HG03432 (cell line): ENCODE measurements around the gene KRTAP4-5.
"Not testable (repeated sequence)": the region's sequence is repeated elsewhere in the genome, so short reads cannot be mapped to it uniquely, and the experiment has no call there.

Experiments used
- ATAC-seq: cut with Tn5 transposase; IDR thresholded peaks from one replicate; pipeline ENCODE4 v1.9.1; 2021; ENCODE audit warnings: mild to moderate bottlenecking, moderate library complexity; ENCODE audit not compliant: unreplicated experiment

KRTAP4-5 gene

DNA sequence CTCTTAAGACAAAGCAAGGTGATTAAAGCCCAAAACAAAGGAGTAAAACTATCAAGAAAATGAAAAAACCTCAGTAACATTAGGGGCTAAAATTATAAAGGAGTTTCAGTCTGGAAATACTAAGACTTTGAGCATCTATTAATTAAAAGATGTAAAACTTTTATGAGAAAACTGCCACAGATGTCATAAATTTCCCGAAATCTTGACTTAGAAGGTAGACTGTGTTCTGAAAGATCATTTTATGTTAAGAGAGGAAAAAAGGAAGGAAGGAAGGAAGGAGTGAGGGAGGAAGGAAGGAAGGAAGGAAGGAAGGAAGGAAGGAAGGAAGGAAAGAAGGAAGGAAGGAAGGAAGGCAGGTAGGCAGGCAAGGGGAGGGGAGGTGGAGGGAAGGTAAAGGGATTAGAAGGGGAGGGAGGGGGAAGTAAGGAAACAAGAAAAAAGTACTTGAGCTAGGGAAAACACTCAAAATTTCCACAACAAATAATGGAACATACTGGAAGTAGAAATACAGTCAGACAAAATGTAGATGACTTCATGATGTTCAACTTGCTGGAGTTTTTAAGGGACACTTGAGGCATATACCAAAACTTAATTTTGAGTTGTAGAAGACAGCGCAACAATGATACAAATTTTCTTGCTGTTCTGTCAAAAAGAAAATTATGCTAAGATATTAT is 2.0 kb downstream of the KRTAP4-5 start:
- no peak for ATAC-seq

DNA sequence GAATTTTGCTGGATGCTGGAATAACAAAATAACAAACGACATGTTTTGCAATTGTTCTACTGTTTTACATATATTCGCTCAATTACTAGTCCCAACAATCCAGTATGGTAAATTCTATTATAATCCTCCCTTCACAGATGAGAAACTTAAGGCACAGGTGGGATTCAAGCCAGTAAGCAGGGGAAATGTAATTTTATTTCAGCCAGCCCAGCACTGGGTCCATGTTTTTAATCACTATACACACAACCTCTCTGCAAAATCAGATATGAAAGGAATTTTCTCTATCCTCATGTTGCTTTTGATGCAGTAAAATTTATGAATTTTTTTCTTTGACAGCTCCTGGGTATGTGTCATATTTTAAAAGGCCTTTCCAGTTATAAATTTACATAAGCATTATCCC is 4.4 kb downstream of the KRTAP4-5 start:
- ATAC-seq, result no peak

DNA sequence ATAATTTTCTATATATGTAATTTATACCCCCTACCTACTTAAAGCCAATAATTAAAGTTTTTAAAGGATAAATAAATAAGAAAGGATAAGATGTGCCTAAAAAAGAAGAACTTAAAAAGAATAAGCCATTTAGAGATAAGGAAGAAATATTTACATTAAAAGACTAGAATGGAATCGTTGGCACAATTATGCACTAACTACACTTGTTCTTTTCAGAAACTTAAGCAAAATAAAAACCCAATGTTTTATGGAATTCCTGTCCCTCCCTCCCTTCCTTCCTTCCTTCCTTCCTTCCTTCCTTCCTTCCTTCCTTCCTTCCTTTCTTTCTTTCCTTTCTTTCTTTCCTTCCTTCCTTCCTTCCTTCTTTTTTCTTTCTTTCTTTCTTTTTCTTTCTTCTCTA is 4.8 kb downstream of the KRTAP4-5 start:
- ATAC-seq, result no peak

- no peak for ATAC-seq
Observed at GRCh38 chr17:41141361-41141760, 8.3 kb downstream of the KRTAP4-5 start.

- ATAC-seq, result no peak
Observed at GRCh38 chr17:41140360-41141131, 9.1 kb downstream of the KRTAP4-5 start, which contains the start of gene KRTAP4-6. TSS of gene KRTAP4-6 (minus strand) at chr17:41140544. CDS start at chr17:41140487, 57 bp downstream.

- ATAC-seq, result not testable (repeated sequence)
Observed at GRCh38 chr17:41139865-41140264, 9.8 kb downstream of the KRTAP4-5 start.

DNA sequence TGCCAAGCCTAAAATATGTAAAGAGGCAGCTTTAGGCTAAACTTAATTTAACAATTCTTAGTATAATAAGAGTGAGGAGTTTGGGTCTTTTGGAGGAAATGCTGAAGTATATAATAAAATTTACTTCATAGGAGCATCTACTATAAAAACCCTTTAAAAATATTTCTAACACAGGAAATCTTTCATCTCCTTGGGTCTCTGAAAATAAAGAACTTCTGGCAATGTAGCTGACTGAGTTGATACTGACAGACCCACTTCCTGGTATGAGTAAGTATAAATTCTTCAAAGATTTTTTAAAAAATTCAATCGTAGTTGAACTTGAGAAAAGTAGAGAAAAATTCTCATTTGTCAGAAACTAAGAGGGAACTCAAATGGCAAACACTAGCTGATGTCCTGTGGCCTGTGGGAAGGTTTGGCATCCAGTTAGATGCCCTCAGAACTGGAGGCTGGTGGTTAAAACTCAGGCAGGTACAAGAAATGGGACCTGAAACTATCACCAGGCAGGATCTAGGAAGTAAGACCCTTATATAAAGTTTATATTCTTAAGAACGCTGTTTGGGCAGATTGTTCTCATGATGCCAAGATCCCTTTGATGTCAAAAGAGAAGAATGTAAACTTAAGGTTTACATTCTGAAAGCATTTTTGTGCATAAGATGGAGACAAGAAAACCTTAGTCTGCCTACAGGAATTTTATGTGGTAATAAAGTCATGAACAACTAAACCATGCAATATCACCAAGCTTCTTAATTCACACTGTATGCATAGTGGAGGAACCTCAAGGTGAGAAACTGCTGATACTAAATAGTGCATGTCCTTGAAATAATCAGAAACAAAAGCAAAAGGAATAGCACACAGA is 15.5 kb downstream of the KRTAP4-5 start:
- ATAC-seq, result no peak

- ATAC-seq, result no peak
Observed at GRCh38 chr17:41131979-41132378, 17.6 kb downstream of the KRTAP4-5 start.

DNA sequence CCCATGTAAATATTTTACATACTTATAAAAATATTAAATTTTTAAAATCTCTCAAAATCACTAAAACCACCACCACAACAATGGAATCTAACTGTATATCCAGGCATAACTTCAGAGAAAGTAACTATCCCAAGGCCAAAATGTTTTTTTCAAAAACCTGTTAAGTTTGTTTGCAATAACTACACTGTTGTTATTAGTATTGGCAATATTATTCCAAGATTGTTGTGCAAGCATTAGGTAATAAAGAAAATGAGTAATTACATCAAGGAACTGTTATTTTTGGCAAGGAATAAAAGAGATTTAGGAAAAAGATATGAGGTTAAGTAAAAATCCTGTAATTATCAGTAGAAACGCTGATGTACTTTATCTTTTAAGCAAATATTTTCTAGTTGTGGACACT is 22.3 kb downstream of the KRTAP4-5 start:
- no peak for ATAC-seq

- ATAC-seq, result no peak
Observed at GRCh38 chr17:41126412-41126811, 23.2 kb downstream of the KRTAP4-5 start.

- no peak for ATAC-seq
Observed at GRCh38 chr17:41125064-41125463, 24.6 kb downstream of the KRTAP4-5 start.

DNA sequence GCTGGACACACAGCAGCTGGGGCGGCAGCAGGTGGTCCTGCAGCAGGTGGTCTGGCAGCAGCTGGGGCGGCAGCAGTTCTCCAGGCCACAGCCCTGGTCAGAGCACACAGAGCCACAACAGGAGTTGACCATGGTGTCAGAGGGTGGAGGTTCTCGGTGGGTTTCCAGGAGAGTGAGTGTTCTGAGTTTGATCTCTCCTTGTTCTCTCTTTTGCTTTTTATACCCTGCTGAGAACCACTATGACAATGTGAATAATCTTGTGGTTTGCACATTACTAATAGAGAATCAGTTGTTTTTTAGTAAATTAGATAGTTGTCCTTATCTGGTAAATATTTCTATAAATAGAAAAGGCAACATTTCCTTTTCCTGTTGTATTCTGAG is 25.6 kb downstream of the KRTAP4-5 start, which contains the start of gene KRTAP4-12:
TSS of gene KRTAP4-12 (minus strand) at position 192 of the 381 bp plus-strand sequence. CDS start at position 132, 60 bp downstream.
- not testable (repeated sequence) for ATAC-seq

GRCh38 chr17:41123292-41123990 is 26.2 kb downstream of the KRTAP4-5 start:
- ATAC-seq, result not testable (repeated sequence)

GRCh38 chr17:41121742-41122141 is 27.9 kb downstream of the KRTAP4-5 start:
- ATAC-seq, result no peak

DNA sequence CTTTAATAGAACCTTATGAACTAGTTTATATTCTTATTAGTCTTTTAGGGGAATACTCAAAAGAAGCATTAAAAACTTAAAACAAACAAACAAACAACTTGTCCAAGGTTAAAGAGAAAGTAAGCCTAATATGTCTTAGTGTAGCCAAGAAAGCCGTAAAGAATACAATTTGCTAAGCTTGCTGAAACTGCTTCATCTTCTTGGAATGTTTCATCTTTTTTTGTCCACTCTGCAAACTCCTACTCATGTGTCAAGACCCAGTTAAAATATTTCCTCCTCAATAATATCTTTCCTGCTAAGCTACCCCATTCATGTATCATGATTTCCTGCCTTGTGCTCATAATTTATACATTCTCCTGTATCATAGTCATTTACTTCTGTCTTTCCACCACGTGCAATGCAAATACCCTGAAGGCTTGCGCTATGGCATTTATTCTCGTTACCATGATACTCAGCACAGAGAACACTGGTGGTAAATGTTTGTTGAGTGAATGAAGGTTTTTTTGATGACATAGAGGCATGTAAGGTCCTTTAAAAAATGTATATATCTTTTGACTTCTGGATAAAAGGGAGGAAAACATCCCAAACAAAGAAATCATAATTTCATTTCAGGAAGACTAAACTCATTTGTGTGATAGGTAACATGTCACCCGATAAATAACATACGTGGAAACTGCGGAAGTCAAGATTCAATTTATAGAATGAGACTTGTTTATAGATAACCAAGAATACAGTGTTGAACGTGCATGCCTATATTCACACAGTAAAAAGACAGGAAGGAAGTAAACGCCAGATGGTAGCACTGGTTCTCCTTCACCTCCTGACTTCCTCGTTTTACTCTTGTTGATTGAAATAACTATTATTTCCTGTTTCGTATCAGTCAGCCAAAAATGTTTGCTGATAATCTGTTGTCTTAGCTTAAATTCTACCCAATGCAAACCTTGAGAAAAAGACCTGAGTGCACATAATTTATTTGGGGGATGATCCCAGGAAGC is 29.6 kb downstream of the KRTAP4-5 start:
- not testable (repeated sequence) for ATAC-seq

DNA sequence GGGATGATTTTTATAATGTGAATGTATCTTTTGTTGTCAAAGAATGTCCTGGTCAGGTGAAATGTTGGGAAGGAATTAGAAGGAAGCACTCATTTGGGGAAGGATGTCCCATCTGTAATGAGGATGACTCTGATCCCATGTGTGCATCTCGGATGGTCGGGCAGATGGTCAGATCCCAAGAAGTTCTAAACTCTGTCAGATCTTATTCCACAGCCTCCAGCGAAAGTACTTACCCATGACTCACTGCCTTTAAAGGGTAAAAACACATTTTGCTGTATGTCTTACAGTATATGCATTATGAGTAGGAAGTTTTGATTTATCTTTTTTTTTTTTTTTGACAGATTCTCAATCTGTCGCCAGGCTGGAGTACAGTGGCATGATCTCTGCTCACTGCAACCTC is 30.9 kb downstream of the KRTAP4-5 start:
- no peak for ATAC-seq

DNA sequence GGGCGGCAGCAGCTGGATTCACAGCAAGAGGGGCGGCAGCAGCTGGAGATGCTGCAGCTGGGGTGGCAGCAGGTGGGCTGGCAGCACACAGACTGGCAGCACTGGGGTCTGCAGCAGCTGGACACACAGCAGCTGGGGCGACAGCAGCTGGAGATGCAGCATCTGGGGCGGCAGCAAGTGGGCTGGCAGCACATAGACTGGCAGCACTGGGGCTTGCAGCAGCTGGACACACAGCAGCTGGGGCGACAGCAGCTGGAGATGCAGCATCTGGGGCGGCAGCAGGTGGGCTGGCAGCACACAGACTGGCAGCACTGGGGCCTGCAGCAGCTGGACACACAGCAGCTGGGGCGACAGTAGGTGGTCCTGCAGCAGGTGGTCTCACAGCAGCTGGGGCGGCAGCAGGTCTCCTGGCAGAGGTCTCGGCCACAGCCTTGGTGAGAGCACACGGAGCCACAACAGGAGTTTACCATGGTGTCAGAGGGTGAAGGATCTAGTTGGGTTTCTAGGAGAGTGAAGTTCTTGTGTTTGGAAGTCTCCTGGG is 31.7 kb downstream of the KRTAP4-5 start, which contains the start of gene KRTAP4-11:
TSS of gene KRTAP4-11 (minus strand) at position 528 of the 541 bp plus-strand sequence. CDS start at position 470, 58 bp downstream.
- ATAC-seq, result not testable (repeated sequence)

GRCh38 chr17:41116297-41116696 is 33.3 kb downstream of the KRTAP4-5 start:
- no peak for ATAC-seq
